ENCODE measurements around the gene FAM234B. TPM values are rescaled to one million over a fixed set of nuclear protein-coding genes. Genes with fewer than 3 reads are reported as not detected.

FAM234B gene
- total RNA-seq, 3 donors from 2014 or later (not counting 1 experiment from before 2014, with no cell fraction given) = 5.5 to 8.7 (median 6.6) TPM

DNA sequence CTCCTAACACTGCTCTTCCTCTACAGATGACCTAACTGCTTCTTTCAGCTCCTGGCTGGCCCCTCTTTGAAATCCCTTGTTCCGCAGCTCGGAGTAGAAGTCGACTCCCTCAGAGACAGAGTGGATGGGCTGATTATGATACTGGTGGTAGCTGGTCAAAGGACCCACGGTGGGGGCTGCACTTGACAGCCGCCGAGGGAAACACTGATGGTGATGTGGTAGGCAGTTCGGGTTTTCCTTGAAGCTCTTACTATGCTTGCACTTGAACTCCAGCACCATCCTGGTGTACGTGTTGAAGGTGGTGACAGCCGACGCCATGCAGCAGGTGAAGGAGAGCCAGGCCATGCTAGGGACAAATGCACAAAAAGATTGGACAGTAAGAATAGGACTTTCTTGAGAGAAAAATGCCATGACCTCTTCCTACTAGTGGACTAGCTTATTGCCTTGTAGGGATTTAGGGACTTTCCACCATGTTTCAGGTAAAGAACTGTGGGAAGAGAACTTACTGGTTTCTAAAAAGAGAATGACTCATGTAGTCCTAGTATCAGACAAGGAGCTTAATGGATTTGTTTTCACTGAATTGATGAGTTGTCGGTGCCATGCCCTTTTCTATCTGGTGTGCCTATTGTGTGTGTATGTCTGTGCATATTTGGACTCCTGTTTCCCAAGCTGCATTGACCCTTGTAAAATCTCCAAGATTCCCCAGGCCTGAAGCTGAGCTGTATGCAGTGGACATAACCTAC is 40.9 kb downstream of the FAM234B start:
- H3K4me1 Mint-ChIP-seq = no peaks in the 10 kb centered on the region
- Histone ChIP-seq H3K27me3 (ENCODE audit: control insufficient read depth, insufficient read depth, low read length) (no peaks in the 10 kb centered on the region), H3K27ac (ENCODE audit: low read length) (no peak overlapping the region), H3K4me3 (ENCODE audit: low read length) (no peak overlapping the region), H3K36me3 (ENCODE audit: control insufficient read depth, insufficient read depth, low read length) (no peaks in the 10 kb centered on the region), H3K4me1 (ENCODE audit: control insufficient read depth, insufficient read depth, low read length) (no peaks in the 10 kb centered on the region), H3K9me3 (ENCODE audit: control insufficient read depth, insufficient read depth, low read length) (no peaks in the 10 kb centered on the region)
- DNase-seq = no peak
- TF ChIP-seq CTCF (IDR thresholded peaks at IDR 0.05) = no peak
- no peak overlapping the region for H3K4me3 Mint-ChIP-seq
- H3K36me3 Mint-ChIP-seq = no peaks in the 10 kb centered on the region
- no peak for ATAC-seq
- intact Hi-C loops (cut with micrococcal nuclease) = no loop called here
- H3K27ac Mint-ChIP-seq = no peak overlapping the region
- no peaks in the 10 kb centered on the region for H3K27me3 Mint-ChIP-seq (ENCODE audit: low read depth in 2 of 2)
- H3K9me3 Mint-ChIP-seq = no peaks in the 10 kb centered on the region
- WGBS (ENCODE audit: insufficient coverage) = 97% methylated on average over 11 of the region's 11 CpGs

- intact Hi-C loops (cut with micrococcal nuclease) = no loop called here
These were observed 41.9 kb downstream of the FAM234B start for GRCh38 chr12:13085968-13086686.

DNA sequence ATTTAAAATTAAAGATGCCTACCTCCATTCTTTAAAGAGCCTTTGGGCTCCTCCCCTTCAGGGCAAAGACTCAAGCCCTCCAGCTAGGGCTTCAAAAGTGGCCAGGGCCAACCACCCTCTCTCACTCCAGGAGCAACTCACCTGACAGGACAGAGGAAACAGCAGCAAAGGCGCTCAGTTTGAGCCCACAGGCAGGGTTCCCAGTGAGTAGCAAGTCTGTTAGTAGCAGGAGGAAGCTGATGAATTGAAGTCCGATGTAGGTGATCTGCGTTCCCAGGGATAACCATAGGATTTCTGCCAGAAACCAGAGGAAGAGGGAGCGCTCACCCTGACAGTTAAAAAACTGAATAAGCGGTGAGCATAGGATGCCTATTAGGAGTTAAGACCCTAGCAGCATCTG is 43.6 kb downstream of the FAM234B start:
- no peak overlapping the region for H3K4me3 ChIP-seq (ENCODE audit: low read length)
- no peak for DNase-seq
- TF ChIP-seq CTCF (IDR thresholded peaks at IDR 0.05) = no peak
- intact Hi-C loops (cut with micrococcal nuclease) = no loop called here
- 90% methylated on average over 5 of the region's 5 CpGs for WGBS (ENCODE audit: insufficient coverage)
- no peaks in the 10 kb centered on the region for H3K27me3 ChIP-seq (ENCODE audit: control insufficient read depth, insufficient read depth, low read length)
- Mint-ChIP-seq H3K4me3 (no peak overlapping the region), H3K27me3 (ENCODE audit: low read depth in 2 of 2) (no peaks in the 10 kb centered on the region), H3K9me3 (no peaks in the 10 kb centered on the region), H3K27ac (no peak overlapping the region), H3K4me1 (no peaks in the 10 kb centered on the region), H3K36me3 (no peaks in the 10 kb centered on the region)
- no peaks in the 10 kb centered on the region for H3K36me3 ChIP-seq (ENCODE audit: control insufficient read depth, insufficient read depth, low read length)
- H3K9me3 ChIP-seq (ENCODE audit: control insufficient read depth, insufficient read depth, low read length) = no peaks in the 10 kb centered on the region
- no peak overlapping the region for H3K27ac ChIP-seq (ENCODE audit: low read length)
- ATAC-seq = no peak
- no peaks in the 10 kb centered on the region for H3K4me1 ChIP-seq (ENCODE audit: control insufficient read depth, insufficient read depth, low read length)

More at GRCh38 chr12:13085968-13086686, 41.9 kb downstream of the FAM234B start:
- 93% methylated on average over 6 of the region's 7 CpGs for WGBS (ENCODE audit: insufficient coverage)
- TF ChIP-seq CTCF (IDR thresholded peaks at IDR 0.05) = no peak
- H3K4me1 ChIP-seq (ENCODE audit: control insufficient read depth, insufficient read depth, low read length) = no peaks in the 10 kb centered on the region
- H3K27ac ChIP-seq (ENCODE audit: low read length) = no peak overlapping the region
- Mint-ChIP-seq H3K27me3 (ENCODE audit: low read depth in 2 of 2) (no peaks in the 10 kb centered on the region), H3K9me3 (no peaks in the 10 kb centered on the region), H3K27ac (no peak overlapping the region), H3K4me3 (no peak overlapping the region), H3K4me1 (no peaks in the 10 kb centered on the region), H3K36me3 (no peaks in the 10 kb centered on the region)
- ATAC-seq (no peak), DNase-seq (no peak)
- no peaks in the 10 kb centered on the region for H3K27me3 ChIP-seq (ENCODE audit: control insufficient read depth, insufficient read depth, low read length)
- no peaks in the 10 kb centered on the region for H3K36me3 ChIP-seq (ENCODE audit: control insufficient read depth, insufficient read depth, low read length)
- no peak overlapping the region for H3K4me3 ChIP-seq (ENCODE audit: low read length)
- no peaks in the 10 kb centered on the region for H3K9me3 ChIP-seq (ENCODE audit: control insufficient read depth, insufficient read depth, low read length)
